Endothelial cell of umbilical vein (primary cell): ENCODE data around the gene S100A9. TPM values are rescaled to one million over a fixed set of nuclear protein-coding genes. Genes with fewer than 3 reads are reported as not detected.

ENCODE experiments used
- BruUV-seq: library from RNA; stranded (reverse); fragments of 400-500 nt; replicated peaks from 2 replicates; lab custom pipeline; 2021; lab: Mats Ljungman, UMichigan
- CTCF ChIA-PET: fragments of 300-600, 350-600 bp; sonication (Branson Sonifier 250); formaldehyde crosslinking; loops from one replicate; lab custom pipeline; 2021; ENCODE audit warnings: antibody characterized with exemption, inconsistent platforms; lab: Charles Lee
- POLR2A ChIA-PET: fragments of 300-600, 350-600 bp; sonication (Branson Sonifier 250); formaldehyde crosslinking; loops from one replicate; lab custom pipeline; 2021; ENCODE audit warnings: antibody characterized with exemption, inconsistent platforms; lab: Charles Lee
- DNase-seq: peaks from one replicate; pipeline ENCODE4 v3.0.0-alpha.2; 2011; ENCODE audit warnings: low read depth, low spot score
- FAIRE-seq: peaks from 2 replicates; lab custom pipeline; 2011; peaks lifted over from hg19 to GRCh38; lab: Jason Lieb, UNC
- H2AFZ ChIP-seq: 2 replicates; pipeline ENCODE4 v1.6.0; 2012; ENCODE audit warnings: low read depth, low read length, control low read depth, inconsistent platforms
- H3K27ac ChIP-seq: 2 replicates; pipeline ENCODE4 v1.5.1; 2011; ENCODE audit warnings: low read depth, mild to moderate bottlenecking, control low read depth, low read length, moderate library complexity; ENCODE audit not compliant: insufficient read depth
- H3K27me3 ChIP-seq, 2 experiments: 2 replicates each; pipeline versions ENCODE4 v1.6.0 to v1.6.1; 2011; ENCODE audit warnings: low read length in 2 of 2, mixed read lengths in 1 of 2; ENCODE audit not compliant: control insufficient read depth in 2 of 2, insufficient read depth in 2 of 2
- H3K36me3 ChIP-seq, 2 experiments: 2 replicates in 1 of 2; 3 replicates in 1 of 2; pipeline ENCODE4 v1.5.1; 2011; ENCODE audit warnings: low read length in 2 of 2, mild to moderate bottlenecking in 1 of 2, moderate library complexity in 1 of 2; ENCODE audit not compliant: control insufficient read depth in 2 of 2, insufficient read depth in 2 of 2; ENCODE audit errors: extremely low read depth in 1 of 2
- H3K4me1 ChIP-seq: 3 replicates; pipeline ENCODE4 v1.5.1; 2011; ENCODE audit warnings: mild to moderate bottlenecking, low read length; ENCODE audit not compliant: control insufficient read depth, insufficient read depth; ENCODE audit errors: extremely low read depth
- H3K4me2 ChIP-seq: 2 replicates; pipeline ENCODE4 v1.6.1; 2011; ENCODE audit warnings: low read length, control low read depth, mixed read lengths; ENCODE audit not compliant: insufficient read depth
- H3K4me3 ChIP-seq, 3 experiments: fragments of 200-600 bp in 1 of 3; sonication (generic), shearing (Covaris generic) in 1 of 3; replicated peaks in 1 of 3; 2 replicates each; pipeline ENCODE4 v1.5.1; 2011 to 2016; ENCODE audit warnings: control low read depth in 3 of 3, low read length in 3 of 3, mild to moderate bottlenecking in 2 of 3, inconsistent platforms in 1 of 3, low read depth in 1 of 3, moderate library complexity in 1 of 3; ENCODE audit not compliant: insufficient read depth in 1 of 3
- H3K79me2 ChIP-seq: 2 replicates; pipeline ENCODE4 v1.6.0; 2012; ENCODE audit warnings: low read length, inconsistent platforms; ENCODE audit not compliant: control insufficient read depth, insufficient read depth
- H3K9ac ChIP-seq: replicated peaks from 2 replicates; pipeline ENCODE3; 2011; ENCODE audit warnings: low read length, control low read depth; ENCODE audit not compliant: insufficient read depth; ENCODE audit errors: extremely low read depth
- H3K9me1 ChIP-seq: replicated peaks from 3 replicates; pipeline ENCODE4 v1.6.0; 2011; ENCODE audit warnings: mild to moderate bottlenecking, low read length; ENCODE audit not compliant: control insufficient read depth, insufficient read depth; ENCODE audit errors: extremely low read depth
- H3K9me3 ChIP-seq: replicated peaks from 2 replicates; pipeline ENCODE4 v1.5.1; 2012; ENCODE audit warnings: low read length, inconsistent platforms; ENCODE audit not compliant: control insufficient read depth, insufficient read depth
- H4K20me1 ChIP-seq: replicated peaks from 2 replicates; pipeline ENCODE3; 2011; ENCODE audit warnings: mild to moderate bottlenecking, low read length; ENCODE audit not compliant: control insufficient read depth, insufficient read depth; ENCODE audit errors: extremely low read depth
- EZH2 ChIP-seq: IDR thresholded peaks from 2 replicates; pipeline ENCODE4 v1.6.1; 2012; ENCODE audit warnings: borderline replicate concordance, low read depth, mild to moderate bottlenecking, moderate library complexity, low read length, inconsistent platforms; ENCODE audit not compliant: severe bottlenecking
- FOS ChIP-seq: IDR thresholded peaks from 2 replicates; pipeline ENCODE4 v1.6.1; 2011; ENCODE audit warnings: mild to moderate bottlenecking, low read length, moderate library complexity, borderline replicate concordance; ENCODE audit not compliant: insufficient read depth
- GATA2 ChIP-seq: IDR thresholded peaks from 2 replicates; pipeline ENCODE4 v1.7.0; 2011; ENCODE audit warnings: low read depth, mild to moderate bottlenecking, moderate library complexity, mixed read lengths, low read length; ENCODE audit not compliant: insufficient read length, insufficient read depth
- JUN ChIP-seq: IDR thresholded peaks from 2 replicates; pipeline ENCODE4 v1.6.1; 2011; ENCODE audit warnings: borderline replicate concordance, low read depth; ENCODE audit not compliant: insufficient read length, insufficient read depth
- MYC ChIP-seq: IDR thresholded peaks from one replicate; pipeline ENCODE4 v1.6.1; 2011; ENCODE audit warnings: mild to moderate bottlenecking, low read depth, low read length
- POLR2A ChIP-seq: IDR thresholded peaks from 2 replicates; pipeline ENCODE4 v1.6.1; 2012; ENCODE audit warnings: low read depth, mild to moderate bottlenecking, control low read depth, low read length
- POLR2AphosphoS5 ChIP-seq: IDR thresholded peaks from 2 replicates; pipeline ENCODE4 v1.6.1; 2012; ENCODE audit warnings: low read depth, mild to moderate bottlenecking, control low read depth, low read length, moderate library complexity; ENCODE audit not compliant: insufficient read depth
- dilution Hi-C: fragments of 300-500 bp; cut with MboI; formaldehyde crosslinking; loops from one replicate; pipeline ENCODE4 v1.15.0; 2019; ENCODE audit warnings: low sequenced_read_pairs; ENCODE audit not compliant: extremely low pct_ligation_motif_present
- intact Hi-C: fragments of 100-400 bp; cut with micrococcal nuclease; formaldehyde crosslinking; loops from one replicate; pipeline ENCODE4 v1.10.0; 2022
- polyA plus RNA-seq, 4 experiments: library from polyadenylated mRNA; depleted of rRNA in 3 of 4; stranded (reverse) in 3 of 4; unstranded in 1 of 4; fragments of >200 nt; gene quantifications; 2 replicates each; pipeline versions ENCODE4 v1.2.1 to v1.2.3, GENCODE V29; 2011 to 2012; ENCODE audit warnings: missing spikeins in 1 of 4
- total RNA-seq: library from RNA; stranded (reverse); gene quantifications from 2 replicates; pipeline ENCODE4 v1.2.3, GENCODE V29; 2021
- TF ChIP-seq, protein P1 (sequence below), 2 donors: IDR thresholded peaks; 1 replicate in 1 of 2; 2 replicates in 1 of 2; pipeline ENCODE4 v1.5.1; 2011; ENCODE audit warnings: low read length in 2 of 2, mild to moderate bottlenecking in 2 of 2, moderate library complexity in 2 of 2, control low read depth in 1 of 2, inconsistent platforms in 1 of 2, low read depth in 1 of 2; ENCODE audit not compliant: insufficient read depth in 1 of 2; ENCODE audit errors: extremely low read depth in 1 of 2
- TF ChIP-seq, protein P2 (sequence below): IDR thresholded peaks from 2 replicates; pipeline ENCODE4 v1.6.1; 2011; ENCODE audit not compliant: insufficient read depth, insufficient read length

Gene S100A9
- total and polyA plus RNA-seq, 2 donors (not counting 3 experiments of a cell fraction or from before 2014, with no cell fraction given) = not detected

DNA sequence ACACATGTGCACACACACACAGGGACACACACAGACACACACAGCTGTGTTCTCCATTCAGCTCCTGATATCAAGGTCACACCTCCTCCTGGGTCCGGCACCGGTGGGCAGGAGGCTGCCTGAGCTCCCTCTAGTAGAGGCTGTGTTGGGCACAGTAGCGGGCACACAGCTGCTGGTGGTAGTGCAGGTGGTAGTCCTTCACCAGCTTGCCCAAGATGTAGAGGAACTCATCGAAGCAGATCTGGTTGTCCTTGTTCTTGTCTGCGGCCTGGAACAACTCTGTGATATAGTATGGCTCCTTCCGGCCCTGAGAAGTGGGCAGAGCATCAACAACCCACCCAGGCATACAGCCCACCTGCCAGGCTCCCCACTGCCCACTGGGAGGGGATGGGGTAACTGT, 38.8 kb downstream of the S100A9 start:
- no peak for FAIRE-seq
- H2AFZ ChIP-seq = no peak overlapping the region
- H3K4me2 ChIP-seq = no peak overlapping the region
- no peak for TF ChIP-seq POLR2AphosphoS5
- TF ChIP-seq POLR2A = no peak
- TF ChIP-seq FOS = no peak
- TF ChIP-seq, protein P1, sequence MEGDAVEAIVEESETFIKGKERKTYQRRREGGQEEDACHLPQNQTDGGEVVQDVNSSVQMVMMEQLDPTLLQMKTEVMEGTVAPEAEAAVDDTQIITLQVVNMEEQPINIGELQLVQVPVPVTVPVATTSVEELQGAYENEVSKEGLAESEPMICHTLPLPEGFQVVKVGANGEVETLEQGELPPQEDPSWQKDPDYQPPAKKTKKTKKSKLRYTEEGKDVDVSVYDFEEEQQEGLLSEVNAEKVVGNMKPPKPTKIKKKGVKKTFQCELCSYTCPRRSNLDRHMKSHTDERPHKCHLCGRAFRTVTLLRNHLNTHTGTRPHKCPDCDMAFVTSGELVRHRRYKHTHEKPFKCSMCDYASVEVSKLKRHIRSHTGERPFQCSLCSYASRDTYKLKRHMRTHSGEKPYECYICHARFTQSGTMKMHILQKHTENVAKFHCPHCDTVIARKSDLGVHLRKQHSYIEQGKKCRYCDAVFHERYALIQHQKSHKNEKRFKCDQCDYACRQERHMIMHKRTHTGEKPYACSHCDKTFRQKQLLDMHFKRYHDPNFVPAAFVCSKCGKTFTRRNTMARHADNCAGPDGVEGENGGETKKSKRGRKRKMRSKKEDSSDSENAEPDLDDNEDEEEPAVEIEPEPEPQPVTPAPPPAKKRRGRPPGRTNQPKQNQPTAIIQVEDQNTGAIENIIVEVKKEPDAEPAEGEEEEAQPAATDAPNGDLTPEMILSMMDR (IDR thresholded peaks at IDR 0.05; ENCODE audit: extremely low read depth in 1 of 2, insufficient read depth in 1 of 2, low read depth in 1 of 2, low read length in 2 of 2) = no peak
- TF ChIP-seq, protein P2, sequence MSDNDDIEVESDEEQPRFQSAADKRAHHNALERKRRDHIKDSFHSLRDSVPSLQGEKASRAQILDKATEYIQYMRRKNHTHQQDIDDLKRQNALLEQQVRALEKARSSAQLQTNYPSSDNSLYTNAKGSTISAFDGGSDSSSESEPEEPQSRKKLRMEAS = no peak
- no peak for TF ChIP-seq JUN
- TF ChIP-seq EZH2 = no peak
- no peak for TF ChIP-seq GATA2
- no peak for TF ChIP-seq MYC
- H3K4me1 ChIP-seq = no peaks in the 10 kb centered on the region
- ChIA-PET CTCF (no interaction called here), POLR2A (no interaction called here)
- DNase-seq = no peak
- no peaks in the 10 kb centered on the region for H3K36me3 ChIP-seq
- H3K79me2 ChIP-seq = no peaks in the 10 kb centered on the region
- H3K4me3 ChIP-seq = no peak overlapping the region
- no peaks in the 10 kb centered on the region for H3K9me3 ChIP-seq
- dilution Hi-C loops (no loop called here), intact Hi-C loops (no loop called here)
- H3K9me1 ChIP-seq = no peaks in the 10 kb centered on the region
- no peak overlapping the region for H3K27ac ChIP-seq
- peaks cover 0 to 2% of the 10 kb centered on the region in 2 experiments for H3K27me3 ChIP-seq
- no peak overlapping the region for H3K9ac ChIP-seq
- BruUV-seq = no TSS peak
- no peaks in the 10 kb centered on the region for H4K20me1 ChIP-seq
